ENCODE data around the gene TMEM132E.

The TMEM132E gene

GRCh38 chr17:34682305-34682704 is 102.9 kb downstream of the TMEM132E start:
- H3K4me3 ChIP-seq (ENCODE audit: low read length), result no peak overlapping the region
- TF ChIP-seq, protein P1, sequence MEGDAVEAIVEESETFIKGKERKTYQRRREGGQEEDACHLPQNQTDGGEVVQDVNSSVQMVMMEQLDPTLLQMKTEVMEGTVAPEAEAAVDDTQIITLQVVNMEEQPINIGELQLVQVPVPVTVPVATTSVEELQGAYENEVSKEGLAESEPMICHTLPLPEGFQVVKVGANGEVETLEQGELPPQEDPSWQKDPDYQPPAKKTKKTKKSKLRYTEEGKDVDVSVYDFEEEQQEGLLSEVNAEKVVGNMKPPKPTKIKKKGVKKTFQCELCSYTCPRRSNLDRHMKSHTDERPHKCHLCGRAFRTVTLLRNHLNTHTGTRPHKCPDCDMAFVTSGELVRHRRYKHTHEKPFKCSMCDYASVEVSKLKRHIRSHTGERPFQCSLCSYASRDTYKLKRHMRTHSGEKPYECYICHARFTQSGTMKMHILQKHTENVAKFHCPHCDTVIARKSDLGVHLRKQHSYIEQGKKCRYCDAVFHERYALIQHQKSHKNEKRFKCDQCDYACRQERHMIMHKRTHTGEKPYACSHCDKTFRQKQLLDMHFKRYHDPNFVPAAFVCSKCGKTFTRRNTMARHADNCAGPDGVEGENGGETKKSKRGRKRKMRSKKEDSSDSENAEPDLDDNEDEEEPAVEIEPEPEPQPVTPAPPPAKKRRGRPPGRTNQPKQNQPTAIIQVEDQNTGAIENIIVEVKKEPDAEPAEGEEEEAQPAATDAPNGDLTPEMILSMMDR (conservative IDR thresholded peaks at IDR 0.05; ENCODE audit: low read length), result no peak
- DNase-seq (ENCODE audit: low read depth), result no peak

- no peak for DNase-seq (ENCODE audit: low read depth)
- no peak overlapping the region for H3K4me3 ChIP-seq (ENCODE audit: low read length)
- TF ChIP-seq, protein P1 (conservative IDR thresholded peaks at IDR 0.05; ENCODE audit: low read length), result no peak
These were observed 104.0 kb downstream of the TMEM132E start for GRCh38 chr17:34683390-34683789.
